GM21825 (cell line): Measurements from ENCODE around the gene OSBPL3.
A peak's percentile ranks its signal among the peaks of the same experiment; 100 is the strongest.

Source experiments
- ATAC-seq: cut with Tn5 transposase; IDR thresholded peaks from one replicate; pipeline ENCODE4 v1.9.1; 2021; ENCODE audit warnings: mild to moderate bottlenecking, moderate library complexity; ENCODE audit not compliant: unreplicated experiment

The OSBPL3 gene

GRCh38 chr7:24981171-24981951 is 1.4 kb upstream of the OSBPL3 start:
- ATAC-seq: no peak

DNA sequence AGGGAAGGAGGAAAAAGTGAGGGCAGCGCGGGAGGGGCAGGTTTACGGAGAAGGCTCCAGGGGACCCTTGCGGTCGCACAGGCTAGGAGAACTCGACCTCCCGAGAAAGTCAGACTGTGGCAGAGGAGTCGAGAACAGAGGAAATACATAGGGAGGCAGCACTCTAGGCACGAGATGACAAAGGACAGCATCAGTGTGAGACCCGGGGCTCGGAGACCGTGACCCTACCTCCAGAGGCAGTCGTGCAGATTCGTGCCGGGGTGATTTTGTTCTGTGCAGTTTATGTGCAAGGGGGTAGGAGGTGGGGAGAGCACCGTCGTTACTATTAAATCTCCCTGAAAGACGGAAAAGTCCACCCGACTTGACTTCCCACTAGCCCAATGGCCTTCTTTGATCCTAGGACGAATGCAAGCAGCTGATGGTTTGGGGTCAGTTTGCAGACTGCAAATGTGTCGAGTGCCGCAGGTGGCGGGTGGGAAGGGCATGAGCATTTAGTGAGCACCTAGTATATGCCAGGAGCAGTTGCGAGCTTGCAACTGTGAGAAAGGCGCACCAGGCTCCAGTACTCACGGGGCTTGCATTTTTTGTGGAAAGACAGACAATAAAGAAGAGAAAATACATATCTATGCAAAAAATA is 674 bp upstream of the OSBPL3 start:
- peak; percentile 14 for ATAC-seq

DNA sequence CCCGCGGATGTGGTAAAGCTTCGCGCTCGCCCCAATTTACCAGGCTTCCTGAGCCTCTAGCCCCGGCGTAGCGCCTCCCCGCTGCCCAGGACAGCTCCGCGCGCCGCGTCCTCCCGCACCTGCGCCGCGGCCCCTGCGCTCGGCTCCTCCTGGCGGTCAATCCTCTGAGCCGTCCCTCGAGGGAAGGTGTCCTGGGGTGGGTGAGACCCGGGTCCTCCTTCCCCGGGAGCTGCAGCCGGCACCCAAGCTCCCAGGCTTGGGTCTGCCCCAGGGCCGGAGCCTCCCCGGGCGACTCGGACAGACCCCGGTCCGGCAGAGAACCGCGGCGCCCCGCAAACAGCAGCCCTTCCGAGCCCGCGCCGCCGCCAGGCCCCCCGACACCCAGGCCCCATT is 512 bp downstream of the OSBPL3 start:
- peak; percentile 44 for ATAC-seq

DNA sequence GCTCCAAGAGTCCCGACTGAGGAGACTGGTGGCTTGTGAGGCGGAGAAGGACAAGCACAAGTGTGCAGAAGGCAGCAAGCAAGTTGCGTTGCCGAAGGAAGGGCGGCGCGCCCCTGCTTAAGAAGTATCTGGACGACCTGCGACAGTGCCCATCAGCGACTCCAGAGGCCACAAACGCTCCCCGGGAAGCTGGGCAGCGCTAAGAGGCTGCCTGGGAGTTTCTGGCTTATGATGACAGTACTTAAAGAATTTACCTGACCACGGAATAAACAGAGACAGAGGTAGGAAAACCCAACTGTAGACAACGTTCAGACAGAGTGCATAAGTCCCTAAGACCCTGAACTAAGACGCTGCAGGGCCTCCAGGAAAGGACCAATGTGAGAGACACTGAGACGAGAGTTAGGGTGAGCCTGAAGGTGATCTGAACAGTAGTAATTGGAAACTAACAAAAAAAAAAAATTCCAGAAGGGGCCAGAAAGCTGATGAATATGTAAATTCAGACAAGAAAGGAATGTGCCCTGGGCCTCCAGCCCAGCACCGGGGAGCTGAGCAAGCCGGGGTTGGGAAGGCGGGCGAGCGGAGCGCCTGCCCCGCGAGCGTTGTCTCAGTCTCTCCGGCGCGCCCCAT is 1.0 kb downstream of the OSBPL3 start:
- no peak for ATAC-seq

DNA sequence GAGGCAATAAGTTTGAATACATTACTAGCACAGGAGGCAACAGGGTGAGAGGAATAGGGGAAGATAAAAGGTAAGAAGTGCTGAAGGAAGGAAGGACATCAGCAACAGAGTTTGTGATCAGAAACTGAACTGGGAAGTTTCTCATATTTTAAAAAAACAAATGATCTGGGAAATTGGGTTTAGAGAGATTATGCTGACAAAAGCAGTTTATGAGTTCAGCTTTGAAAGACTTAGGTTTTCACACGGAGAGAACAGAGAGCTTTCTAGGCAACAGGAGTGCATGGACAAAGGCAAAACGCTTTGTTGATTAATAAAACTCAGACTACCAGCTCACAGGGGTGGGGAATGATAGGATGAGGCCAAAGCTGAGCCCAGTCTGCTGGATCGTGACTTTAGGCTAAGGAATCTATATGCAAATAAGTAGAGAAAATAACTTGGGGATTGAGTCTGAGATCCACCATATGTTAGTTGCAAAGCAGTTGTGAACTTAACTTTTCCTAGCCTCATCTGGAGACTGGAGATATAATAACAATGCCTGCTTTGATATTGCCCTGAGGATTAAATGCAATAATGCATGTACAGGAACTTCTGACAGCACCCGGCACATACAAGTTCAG is 4.2 kb downstream of the OSBPL3 start:
- ATAC-seq: no peak

DNA sequence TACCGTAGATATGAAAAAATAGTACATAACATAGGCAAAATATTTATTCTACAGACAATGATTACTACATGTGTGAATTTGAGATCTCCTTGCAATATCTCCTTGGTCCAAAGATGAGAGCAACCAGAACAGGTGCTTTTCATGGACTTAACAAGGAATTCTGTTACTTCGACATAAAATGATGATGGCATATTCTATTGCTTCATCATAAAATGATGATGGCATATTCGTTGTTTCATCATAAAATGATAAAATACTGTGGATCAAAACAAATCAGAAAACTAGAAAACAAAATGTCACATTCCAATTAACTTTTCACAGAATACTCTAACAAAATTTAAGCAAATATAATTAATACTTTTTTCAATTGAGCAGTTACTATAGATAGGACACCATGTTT is 4.8 kb downstream of the OSBPL3 start:
- ATAC-seq: no peak

DNA sequence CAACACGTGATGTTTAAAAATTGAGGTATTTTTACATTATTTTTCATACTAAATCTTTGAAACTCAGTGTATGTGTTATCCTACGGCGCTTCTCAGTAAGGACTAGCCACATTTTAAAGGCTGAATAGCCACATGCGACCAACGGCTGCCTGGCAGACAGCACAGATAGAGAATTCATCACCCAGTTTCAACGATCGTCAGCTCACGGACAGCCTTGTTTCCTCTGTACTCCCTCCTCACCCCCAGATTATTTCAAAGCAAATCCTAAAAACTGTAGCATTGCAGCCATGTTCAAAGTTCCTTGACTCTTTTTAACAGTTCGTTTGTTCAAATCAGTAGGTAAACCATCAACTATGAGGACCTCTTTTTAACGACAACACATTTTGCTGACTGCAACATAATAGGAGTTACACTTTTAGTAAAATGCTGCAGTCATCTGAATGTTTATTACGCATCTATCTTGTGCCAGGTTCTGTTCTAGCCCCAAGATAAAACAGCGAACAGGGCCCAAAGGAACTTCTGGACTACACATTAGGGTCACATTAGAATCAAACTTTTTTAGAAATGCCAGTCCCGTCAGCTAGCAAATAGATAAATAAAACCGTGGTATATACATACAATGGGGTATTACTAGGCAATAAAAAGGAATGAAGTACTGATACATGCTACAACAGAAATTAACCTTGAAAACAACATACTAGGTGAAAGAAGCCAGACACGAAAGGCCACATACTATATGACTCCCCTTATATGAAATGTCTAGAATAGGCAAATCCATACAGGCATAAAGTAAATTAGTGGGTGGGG is 5.7 kb downstream of the OSBPL3 start:
- no peak for ATAC-seq

- ATAC-seq: no peak
Measured at GRCh38 chr7:24972991-24973390, 7.0 kb downstream of the OSBPL3 start.

DNA sequence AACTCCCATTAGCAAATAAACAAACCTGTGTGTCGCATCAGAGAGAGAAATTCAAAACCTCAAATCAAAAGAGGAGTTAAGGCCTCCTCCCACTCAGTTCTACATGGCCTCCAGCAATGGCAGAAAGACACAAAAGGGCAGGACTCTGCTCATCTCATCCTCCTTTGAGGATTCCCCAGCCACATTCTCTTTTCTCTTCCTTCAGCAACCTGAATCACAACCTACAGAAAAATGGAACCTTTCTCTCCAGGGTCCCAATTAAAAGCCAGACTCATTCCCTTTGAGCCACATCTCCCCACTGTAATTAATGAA is 7.9 kb downstream of the OSBPL3 start:
- no peak for ATAC-seq

DNA sequence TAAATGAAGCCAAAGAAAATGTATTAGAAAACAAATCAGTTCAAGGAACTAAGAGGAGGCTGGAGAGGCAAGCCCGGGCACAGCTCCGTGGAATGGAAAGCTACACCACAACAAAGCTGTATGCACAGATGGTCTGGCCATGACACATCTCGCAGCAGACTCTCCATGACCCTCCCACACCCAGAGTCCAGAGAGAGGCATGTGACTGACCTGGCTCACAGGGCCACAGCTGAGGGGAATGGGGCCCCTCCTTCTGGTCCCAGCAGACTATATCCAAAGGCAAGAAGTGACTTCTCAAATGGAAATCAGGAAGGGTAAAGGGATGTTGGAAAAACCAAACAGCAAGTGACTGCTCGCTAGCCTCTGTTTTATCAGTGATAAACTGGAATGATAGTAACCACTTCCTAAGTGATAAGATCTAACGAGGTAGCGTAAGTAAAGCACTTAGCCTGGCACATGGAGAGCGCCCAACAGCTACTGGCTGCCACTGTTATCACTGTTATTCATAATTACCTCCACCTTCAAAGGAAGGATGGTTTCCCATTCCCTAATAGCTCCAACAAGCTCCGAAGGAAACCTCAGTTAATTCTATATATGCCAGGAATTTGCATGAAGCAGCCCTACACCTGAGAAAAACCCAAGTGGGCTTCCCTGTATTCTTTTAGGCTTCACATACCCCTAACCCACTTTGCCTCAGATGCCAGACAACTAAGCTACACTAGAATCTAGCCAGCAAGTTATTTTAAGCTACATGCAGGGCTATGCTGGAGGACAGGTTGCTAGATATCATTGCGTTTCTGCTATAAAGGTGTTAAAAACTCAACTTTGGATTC is 8.4 kb downstream of the OSBPL3 start:
- no peak for ATAC-seq

GRCh38 chr7:24970676-24971075 is 9.3 kb downstream of the OSBPL3 start:
- ATAC-seq: no peak

DNA sequence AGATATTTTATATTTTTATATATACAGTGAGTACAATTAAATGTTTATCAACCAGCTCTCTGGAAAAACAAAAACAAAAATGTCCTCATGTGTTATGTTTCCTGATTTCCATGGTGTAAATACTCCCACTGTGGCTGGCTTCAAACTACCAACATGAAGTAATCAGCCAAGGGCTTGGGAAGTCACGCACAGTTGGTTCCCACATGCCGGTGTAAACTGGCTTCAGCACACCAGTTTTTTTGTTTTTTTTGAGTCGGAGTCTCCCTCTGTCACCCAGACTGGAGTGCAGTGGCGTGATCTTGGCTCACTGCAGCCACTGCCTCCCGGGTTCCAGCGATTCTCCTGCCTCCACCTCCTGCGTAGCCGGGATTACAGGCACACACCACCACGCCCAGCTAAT is 11.8 kb downstream of the OSBPL3 start:
- no peak for ATAC-seq

- ATAC-seq: no peak
Measured at GRCh38 chr7:24967696-24968095, 12.3 kb downstream of the OSBPL3 start.

DNA sequence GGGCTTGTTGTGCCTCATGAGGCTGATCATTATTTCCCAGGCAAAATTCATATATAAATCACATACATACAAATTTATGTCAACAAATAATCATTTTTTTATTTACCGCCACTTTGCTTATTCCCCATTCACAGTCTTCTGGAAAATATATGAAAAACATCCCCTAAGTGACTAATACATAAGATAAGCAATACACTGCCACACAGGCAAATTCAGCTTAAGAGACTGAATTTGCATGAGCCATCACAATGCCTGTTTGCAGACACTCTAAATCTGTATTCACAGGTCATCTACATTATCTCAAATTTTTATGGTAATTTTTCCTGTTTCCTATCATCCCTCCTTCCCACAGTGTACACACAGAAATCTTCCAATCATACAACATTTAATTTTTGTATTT is 13.2 kb downstream of the OSBPL3 start:
- ATAC-seq: no peak

DNA sequence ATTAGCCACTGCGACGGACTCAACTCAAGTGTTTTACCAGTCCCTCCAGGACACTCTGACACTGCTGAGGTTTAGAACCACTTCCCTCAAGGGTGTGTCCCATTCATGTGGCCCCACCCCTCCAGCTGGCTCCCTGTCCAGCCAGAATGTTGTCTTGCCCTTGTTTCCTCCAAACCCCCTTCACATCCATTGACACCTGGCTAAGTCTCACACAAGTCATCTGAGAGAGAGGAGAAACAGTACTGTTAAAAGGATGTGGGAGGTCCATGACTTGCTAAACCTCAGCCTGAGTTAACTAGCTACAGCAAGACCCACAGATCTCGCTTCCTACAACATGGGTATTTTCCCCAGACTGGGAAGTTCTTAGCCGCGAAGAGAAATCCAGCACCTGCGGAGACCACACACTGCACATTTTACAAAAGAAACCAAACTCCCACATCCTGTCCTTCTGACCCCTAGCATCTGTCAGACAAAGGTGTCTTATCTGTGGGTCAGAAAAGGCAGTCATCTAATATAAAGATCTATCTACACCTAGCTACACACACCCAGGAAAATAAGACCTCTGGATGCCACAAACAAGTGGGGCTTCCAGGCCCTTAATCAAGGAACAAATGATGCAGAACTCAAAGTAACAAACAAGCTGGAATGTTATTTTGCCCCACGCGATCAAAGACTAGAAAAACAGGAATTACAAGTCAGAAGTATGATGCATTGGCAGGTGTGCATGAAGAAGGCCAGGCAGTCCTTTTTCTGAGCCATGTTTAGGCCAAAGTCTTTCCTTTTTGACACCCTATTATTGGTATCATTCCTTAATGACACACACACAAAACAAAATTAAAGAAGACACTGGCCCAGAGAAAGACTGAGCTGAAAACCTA is 13.9 kb downstream of the OSBPL3 start:
- peak; percentile 80 for ATAC-seq

- no peak for ATAC-seq
Measured at GRCh38 chr7:24964191-24964590, 15.8 kb downstream of the OSBPL3 start.

DNA sequence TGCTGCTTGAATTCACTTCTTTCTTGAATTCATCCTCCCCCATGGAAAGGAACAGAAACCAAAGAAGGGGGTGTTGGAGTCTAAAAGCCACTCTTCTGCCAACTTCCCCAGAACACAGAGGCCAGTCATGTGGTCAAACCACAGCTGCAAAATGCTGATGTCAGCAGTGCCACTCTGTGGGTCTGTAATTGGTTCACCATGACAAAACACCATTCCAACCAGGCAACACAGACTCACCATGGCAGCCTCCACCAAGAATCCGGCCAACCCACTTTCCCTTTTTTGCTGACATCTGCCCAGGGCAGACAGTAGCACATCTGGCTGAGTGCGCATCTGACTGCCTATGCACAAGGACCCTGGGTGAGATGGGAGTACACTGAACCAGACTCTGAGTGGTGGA is 16.8 kb downstream of the OSBPL3 start:
- peak; percentile 31 for ATAC-seq

- no peak for ATAC-seq
Measured at GRCh38 chr7:24962418-24962962, 17.5 kb downstream of the OSBPL3 start.
